Mesendoderm (in vitro differentiated cells): ENCODE measurements around the gene HNRNPA3.
"Not testable (repeated sequence)": the region's sequence is repeated elsewhere in the genome, so short reads cannot be mapped to it uniquely, and the experiment has no call there.

Experiments
- DNase-seq: peaks from one replicate; pipeline ENCODE4 v3.0.0; 2013
- H2AK5ac ChIP-seq: 2 replicates; pipeline ENCODE4 v1.6.1; 2013; ENCODE audit warnings: low read length, inconsistent platforms
- H2BK120ac ChIP-seq: 2 replicates; pipeline ENCODE4 v1.6.1; 2013; ENCODE audit warnings: low read depth, mild to moderate bottlenecking, low read length, moderate library complexity, mixed read lengths
- H2BK15ac ChIP-seq: replicated peaks from 2 replicates; pipeline ENCODE4 v1.6.1; 2013; ENCODE audit warnings: low read depth, mild to moderate bottlenecking, moderate library complexity
- H2BK5ac ChIP-seq: 2 replicates; pipeline ENCODE4 v1.6.1; 2013; ENCODE audit warnings: low read length, inconsistent platforms
- H3K18ac ChIP-seq: 2 replicates; pipeline ENCODE4 v1.6.1; 2013; ENCODE audit warnings: mild to moderate bottlenecking, low read length, mixed read lengths
- H3K23ac ChIP-seq: one replicate; pipeline ENCODE4 v1.6.1; 2013; ENCODE audit warnings: low read length
- H3K27ac ChIP-seq: 2 replicates; pipeline ENCODE4 v1.5.1; 2013; ENCODE audit warnings: low read depth, mild to moderate bottlenecking, inconsistent platforms, low read length, moderate library complexity
- H3K27me3 ChIP-seq: 2 replicates; pipeline ENCODE4 v1.6.1; 2013; ENCODE audit warnings: low read length, control low read depth, mild to moderate bottlenecking, inconsistent platforms; ENCODE audit not compliant: insufficient read depth, poor library complexity
- H3K36me3 ChIP-seq: 2 replicates; pipeline ENCODE4 v1.6.1; 2013; ENCODE audit warnings: low read length, inconsistent platforms; ENCODE audit not compliant: control insufficient read depth, insufficient read depth
- H3K4ac ChIP-seq: one replicate; pipeline ENCODE4 v1.6.1; 2013; ENCODE audit warnings: low read depth, mild to moderate bottlenecking, low read length, moderate library complexity
- H3K4me1 ChIP-seq: 2 replicates; pipeline ENCODE4 v1.6.1; 2013; ENCODE audit warnings: low read depth, low read length, inconsistent platforms; ENCODE audit not compliant: control insufficient read depth
- H3K4me2 ChIP-seq: 2 replicates; pipeline ENCODE4 v1.6.1; 2013; ENCODE audit warnings: low read length
- H3K4me3 ChIP-seq: 2 replicates; pipeline ENCODE4 v1.5.1; 2013; ENCODE audit warnings: mild to moderate bottlenecking, low read length
- H3K56ac ChIP-seq: one replicate; pipeline ENCODE4 v1.6.1; 2013; ENCODE audit warnings: low read length
- H3K79me1 ChIP-seq: 2 replicates; pipeline ENCODE4 v1.6.1; 2013; ENCODE audit warnings: low read length, inconsistent platforms
- H3K79me2 ChIP-seq: 2 replicates; pipeline ENCODE4 v1.6.1; 2013; ENCODE audit warnings: mild to moderate bottlenecking, low read length; ENCODE audit not compliant: control insufficient read depth, insufficient read depth
- H3K9ac ChIP-seq: 2 replicates; pipeline ENCODE4 v1.6.1; 2013; ENCODE audit warnings: low read length, inconsistent platforms
- H4K5ac ChIP-seq: one replicate; pipeline ENCODE4 v1.6.1; 2013; ENCODE audit warnings: low read length
- H4K8ac ChIP-seq: one replicate; pipeline ENCODE4 v1.6.1; 2013; ENCODE audit warnings: low read depth, mild to moderate bottlenecking, control low read depth, low read length, moderate library complexity
- WGBS: extraction: QIAGEN DNeasy Blood & Tissue Kit; methylation state at CpG from one replicate; pipeline ENCODE4 v1.1.7; 2013; ENCODE audit warnings: low lambda C conversion rate, missing lambda C conversion rate; ENCODE audit not compliant: insufficient coverage; ENCODE audit errors: extremely low coverage; 5-methylcytosine and 5-hydroxymethylcytosine counted together

HNRNPA3 gene

DNA sequence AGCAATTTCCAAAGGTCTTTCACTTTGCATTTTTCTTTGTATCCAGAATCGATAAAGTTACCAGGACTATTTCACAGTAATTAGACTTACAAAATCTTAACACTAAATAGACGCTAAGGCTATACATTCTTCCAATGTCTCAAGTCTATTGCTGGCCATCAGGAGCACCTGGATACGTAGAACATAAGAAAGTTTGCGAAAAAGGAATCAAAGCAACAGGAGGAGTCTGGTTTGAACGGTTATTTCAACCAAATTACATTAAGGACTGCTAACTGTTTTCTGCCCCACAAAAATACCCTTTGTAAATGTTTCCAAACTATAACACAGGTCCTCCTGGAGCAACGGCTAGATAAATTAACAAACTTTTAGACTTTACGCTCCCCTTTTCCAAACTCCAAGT, 1.4 kb upstream of the HNRNPA3 start:
- Histone ChIP-seq H2BK120ac (no peak overlapping the region), H4K5ac (no peak overlapping the region), H2BK15ac (no peak overlapping the region), H3K18ac (no peak overlapping the region), H3K79me1 (no peaks in the 10 kb centered on the region), H2BK5ac (no peak overlapping the region), H3K4me2 (peak overlapping the region; percentile 28), H3K23ac (no peak overlapping the region), H3K27ac (no peak overlapping the region), H3K4me1 (no peaks in the 10 kb centered on the region), H2AK5ac (no peak overlapping the region), H3K27me3 (no peaks in the 10 kb centered on the region), H3K56ac (peak overlapping the region; percentile 86), H3K9ac (peak overlapping the region; percentile 75), H3K79me2 (peaks cover 28% of the 10 kb centered on the region), H3K4ac (no peak overlapping the region), H4K8ac (peak overlapping the region; percentile 56), H3K36me3 (no peaks in the 10 kb centered on the region), H3K4me3 (no peak overlapping the region)
- WGBS, result no CpG with 5 or more reads among the region's 7 CpGs
- no peak for DNase-seq

DNA sequence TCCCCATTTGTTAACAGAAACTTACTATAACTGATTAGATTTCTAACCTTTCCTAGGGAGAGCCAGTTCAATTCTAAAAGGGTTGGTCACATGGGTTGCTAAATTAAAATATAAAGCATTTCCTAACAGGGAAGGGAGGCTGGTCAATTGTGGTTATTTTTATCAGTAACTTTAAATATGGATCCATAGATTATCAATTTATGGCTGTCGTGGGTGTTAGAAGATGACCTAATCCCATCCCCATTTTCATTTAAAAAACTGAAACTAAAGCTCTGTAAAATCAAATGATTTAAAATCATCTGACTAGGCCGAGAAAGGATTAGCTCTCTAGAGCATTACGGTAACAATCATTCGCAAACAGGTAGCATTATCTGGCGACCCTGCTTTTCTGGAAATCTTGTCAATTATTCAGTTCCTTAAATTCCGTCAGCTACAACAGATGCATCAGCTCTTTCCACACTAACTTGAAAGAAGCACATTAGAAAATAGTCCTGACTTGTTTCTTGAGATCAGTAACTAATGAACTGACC, 953 bp upstream of the HNRNPA3 start:
- Histone ChIP-seq H3K79me1 (no peaks in the 10 kb centered on the region), H3K36me3 (no peaks in the 10 kb centered on the region), H3K4me3 (peak overlapping the region; percentile 44), H3K4me2 (peak overlapping the region; percentile 34), H3K9ac (peak overlapping the region; percentile 75), H3K4ac (peak overlapping the region; percentile 90), H3K79me2 (peaks cover 30% of the 10 kb centered on the region), H4K5ac (peak overlapping the region; percentile 1), H2BK5ac (peak overlapping the region; percentile 12), H3K27me3 (no peaks in the 10 kb centered on the region), H2AK5ac (peak overlapping the region; percentile 1), H2BK15ac (no peak overlapping the region), H3K27ac (peak overlapping the region; percentile 78), H2BK120ac (peak overlapping the region; percentile 82), H4K8ac (peak overlapping the region; percentile 97), H3K18ac (peak overlapping the region; percentile 90), H3K4me1 (no peaks in the 10 kb centered on the region), H3K23ac (no peak overlapping the region), H3K56ac (peak overlapping the region; percentile 86)
- WGBS, result no CpG with 5 or more reads among the region's 6 CpGs
- DNase-seq, result no peak

DNA sequence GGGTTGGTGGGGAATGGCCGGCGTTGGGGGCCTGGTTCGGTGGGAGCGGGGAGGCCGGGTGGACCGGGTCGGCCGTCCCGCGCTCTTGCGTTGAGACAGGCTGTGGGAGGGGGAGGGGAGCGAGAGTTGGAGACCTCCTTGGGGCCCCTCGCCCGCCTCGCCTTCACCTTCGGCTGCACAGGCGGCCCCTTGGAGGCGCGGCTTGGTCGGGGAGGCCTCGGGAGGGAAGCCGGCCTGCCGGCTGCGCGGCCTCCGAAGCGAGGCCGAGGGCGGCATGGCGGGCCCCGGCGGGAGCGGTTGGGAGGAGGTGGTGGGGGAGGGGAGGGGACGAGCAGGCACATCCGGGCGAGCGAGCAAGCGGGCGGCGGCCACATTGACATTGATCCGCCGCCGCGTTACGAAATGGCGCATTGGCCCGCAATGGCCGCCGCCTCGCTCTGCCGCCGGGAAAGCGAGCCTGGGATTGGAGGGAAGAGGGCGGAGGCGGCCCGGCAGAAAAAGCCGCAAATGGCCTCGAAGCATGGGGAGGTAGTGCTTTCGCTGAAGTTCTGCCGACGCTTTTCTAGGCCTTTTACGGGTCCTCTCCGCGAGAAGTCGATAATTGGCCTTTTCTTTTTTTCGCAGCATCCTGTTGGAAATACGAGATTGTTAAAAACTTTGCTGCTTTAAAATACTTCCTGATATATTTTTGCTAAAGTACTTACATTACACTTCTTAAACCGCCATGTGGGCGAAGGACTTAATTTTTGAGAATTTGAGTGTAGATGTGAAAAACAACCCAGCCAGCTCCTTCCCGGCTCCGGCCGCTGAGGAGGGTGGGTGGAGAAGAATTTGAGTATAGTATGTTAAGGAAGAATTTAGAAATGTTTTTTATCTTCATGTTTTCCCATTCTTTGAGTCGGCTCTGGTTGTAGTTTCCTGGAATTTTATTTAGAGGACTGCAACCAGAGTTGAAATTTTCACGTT, 580 bp downstream of the HNRNPA3 start:
- peak overlapping the region; percentile 100 for H3K56ac ChIP-seq
- no peaks in the 10 kb centered on the region for H3K4me1 ChIP-seq
- no peak overlapping the region for H2AK5ac ChIP-seq
- peak overlapping the region; percentile 100 for H3K27ac ChIP-seq
- WGBS, result no CpG with 5 or more reads among the region's 74 CpGs
- peaks cover 2% of the 10 kb centered on the region for H3K36me3 ChIP-seq
- peak overlapping the region; percentile 95 for H3K18ac ChIP-seq
- peak; percentile 94 for DNase-seq
- H3K23ac ChIP-seq, result peak overlapping the region; percentile 57
- H3K79me2 ChIP-seq, result peaks cover 34% of the 10 kb centered on the region
- H3K79me1 ChIP-seq, result peaks cover 2% of the 10 kb centered on the region
- H2BK15ac ChIP-seq, result no peak overlapping the region
- peak overlapping the region; percentile 89 for H2BK5ac ChIP-seq
- peak overlapping the region; percentile 24 for H3K4me2 ChIP-seq
- H4K5ac ChIP-seq, result no peak overlapping the region
- peak overlapping the region; percentile 83 for H2BK120ac ChIP-seq
- peak overlapping the region; percentile 99 for H3K9ac ChIP-seq
- peak overlapping the region; percentile 93 for H3K4ac ChIP-seq
- H4K8ac ChIP-seq, result peak overlapping the region; percentile 98
- no peaks in the 10 kb centered on the region for H3K27me3 ChIP-seq
- peak overlapping the region; percentile 99 for H3K4me3 ChIP-seq

DNA sequence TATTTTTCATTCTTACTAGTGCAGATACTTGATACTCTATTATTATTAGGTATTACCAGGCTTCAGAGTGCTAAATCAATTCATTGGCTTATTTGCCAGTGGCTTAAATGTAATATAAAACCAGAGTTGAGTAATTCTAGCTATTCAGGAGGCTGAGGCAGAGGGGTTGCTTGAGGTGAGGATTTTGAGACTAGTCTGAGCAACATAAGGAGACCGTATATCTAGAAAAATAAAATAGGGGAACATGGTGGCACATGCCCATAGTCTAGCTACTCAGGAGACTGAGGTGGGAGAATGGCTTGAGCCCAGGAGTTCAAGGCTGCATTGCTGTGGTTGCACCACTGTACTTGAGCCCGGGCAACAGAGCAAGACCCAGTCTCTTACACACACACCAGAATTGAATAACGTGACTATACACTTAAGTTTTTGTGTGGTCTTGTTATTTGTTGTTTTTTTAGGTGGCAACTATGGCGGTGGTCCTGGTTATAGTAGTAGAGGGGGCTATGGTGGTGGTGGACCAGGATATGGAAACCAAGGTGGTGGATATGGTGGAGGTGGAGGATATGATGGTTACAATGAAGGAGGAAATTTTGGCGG, 4.8 kb downstream of the HNRNPA3 start:
- Histone ChIP-seq H3K18ac (no peak overlapping the region), H3K4me2 (no peak overlapping the region), H3K79me1 (peaks cover 2% of the 10 kb centered on the region), H4K8ac (no peak overlapping the region), H2BK120ac (no peak overlapping the region), H3K27me3 (no peaks in the 10 kb centered on the region), H3K36me3 (peaks cover 4% of the 10 kb centered on the region), H2BK5ac (no peak overlapping the region), H4K5ac (no peak overlapping the region), H3K79me2 (peaks cover 31% of the 10 kb centered on the region), H3K9ac (no peak overlapping the region), H3K4me3 (no peak overlapping the region), H3K23ac (no peak overlapping the region), H3K56ac (no peak overlapping the region), H3K4ac (no peak overlapping the region), H2BK15ac (no peak overlapping the region), H2AK5ac (no peak overlapping the region), H3K4me1 (no peaks in the 10 kb centered on the region), H3K27ac (no peak overlapping the region)
- no peak for DNase-seq
- no CpG with 5 or more reads among the region's 5 CpGs for WGBS

DNA sequence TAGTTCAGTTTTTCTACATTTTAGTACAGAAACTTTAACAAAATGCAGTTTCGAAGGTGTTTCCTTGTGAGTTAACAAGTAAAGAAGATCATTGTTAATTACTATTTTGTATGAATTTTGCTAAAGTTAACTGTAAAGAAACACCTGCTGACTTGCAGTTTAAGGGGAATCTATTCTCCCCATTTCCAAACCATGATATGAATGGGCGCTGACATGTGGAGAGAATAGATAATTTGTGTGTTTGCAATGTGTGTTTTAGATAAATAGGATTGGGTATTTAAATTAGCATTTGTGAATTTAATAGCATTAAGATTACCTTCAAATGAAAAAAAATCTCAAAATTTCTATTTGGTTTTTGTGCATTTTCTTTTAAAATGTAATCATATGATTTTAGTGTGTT, 7.2 kb downstream of the HNRNPA3 start:
- no CpG with 5 or more reads among the region's 2 CpGs for WGBS
- not testable (repeated sequence) for H3K4ac ChIP-seq, H3K18ac ChIP-seq, H4K5ac ChIP-seq, H3K36me3 ChIP-seq, DNase-seq, H2BK5ac ChIP-seq, H3K27ac ChIP-seq, H2AK5ac ChIP-seq, H3K23ac ChIP-seq, H3K56ac ChIP-seq, H2BK15ac ChIP-seq, H2BK120ac ChIP-seq, H3K27me3 ChIP-seq, H3K4me2 ChIP-seq, H3K79me1 ChIP-seq, H3K4me1 ChIP-seq, H3K4me3 ChIP-seq, H3K9ac ChIP-seq, H4K8ac ChIP-seq
- peaks cover 15% of the 10 kb centered on the region for H3K79me2 ChIP-seq
